H1 (cell line): ENCODE results near the gene COL16A1. TPM values are rescaled to one million over a fixed set of nuclear protein-coding genes. Genes with fewer than 3 reads are reported as not detected.
A peak's percentile ranks its signal among the peaks of the same experiment; 100 is the strongest.

Experiments used
- EZH2 ChIP-seq: fragments of 200-600 bp; sonication (generic); IDR thresholded peaks from 2 replicates; pipeline ENCODE4 v1.7.1; 2012; ENCODE audit warnings: low read depth, mild to moderate bottlenecking, moderate library complexity, low read length, inconsistent platforms; ENCODE audit not compliant: severe bottlenecking
- POLR2A ChIP-seq, 2 experiments: IDR thresholded peaks; 1 replicate in 1 of 2; 2 replicates in 1 of 2; pipeline ENCODE4 v1.6.1; 2011; ENCODE audit warnings: low read depth in 2 of 2, low read length in 2 of 2, mild to moderate bottlenecking in 2 of 2; ENCODE audit errors: control extremely low read depth in 1 of 2
- SP1 ChIP-seq: IDR thresholded peaks from 2 replicates; pipeline ENCODE4 v1.6.1; 2011; ENCODE audit warnings: low read depth, low read length
- TAF7 ChIP-seq: optimal IDR thresholded peaks from 2 replicates; pipeline ENCODE3; 2011; ENCODE audit warnings: low read depth, mild to moderate bottlenecking, inconsistent platforms, low read length, moderate library complexity, borderline replicate concordance
- YY1 ChIP-seq: IDR thresholded peaks from 2 replicates; pipeline ENCODE4 v1.6.1; 2011; ENCODE audit warnings: low read depth, mild to moderate bottlenecking, low read length
- polyA plus RNA-seq, 7 experiments: library from polyadenylated mRNA; depleted of rRNA in 3 of 7; stranded (reverse) in 5 of 7; unstranded in 2 of 7; fragments of >200 nt in 5 of 7; fragments of 200-250 nt in 2 of 7; gene quantifications; 1 replicate in 5 of 7; 2 replicates in 1 of 7; 4 replicates in 1 of 7; pipeline versions ENCODE4 v1.2.1 to v1.2.3, GENCODE V29; 2011 to 2013; ENCODE audit warnings: missing spikeins in 2 of 7, mixed read lengths in 2 of 7
- total RNA-seq: library from RNA; stranded (reverse); fragmentation: NEBNext Ultra II Directional; extraction: Animal tissue kit (Norgen Biotek cat#: 25700); gene quantifications from 2 replicates; pipeline ENCODE4 v1.2.1, GENCODE V29; 2021
- TF ChIP-seq, protein P1 (sequence below): fragments of 300-600 bp; sonication (generic); IDR thresholded peaks from 2 replicates; pipeline ENCODE4 v1.7.1; 2012; ENCODE audit warnings: low read length, moderate library complexity, mild to moderate bottlenecking, inconsistent platforms; ENCODE audit not compliant: insufficient replicate concordance
- TF ChIP-seq, protein P2 (sequence below), 3 experiments: IDR thresholded peaks; 1 replicate in 2 of 3; 2 replicates in 1 of 3; pipeline versions ENCODE4 v1.5.1 to v1.6.1; 2011; ENCODE audit warnings: low read length in 3 of 3, mild to moderate bottlenecking in 3 of 3, inconsistent platforms in 2 of 3, low read depth in 1 of 3, moderate library complexity in 1 of 3; ENCODE audit not compliant: insufficient read depth in 1 of 3; ENCODE audit errors: control extremely low read depth in 1 of 3

Gene COL16A1
- total and polyA plus RNA-seq, 2 of the 8 experiments (the other 6 are each of a cell fraction or from before 2014, with no cell fraction given) = 2.0 to 10.5 TPM

DNA sequence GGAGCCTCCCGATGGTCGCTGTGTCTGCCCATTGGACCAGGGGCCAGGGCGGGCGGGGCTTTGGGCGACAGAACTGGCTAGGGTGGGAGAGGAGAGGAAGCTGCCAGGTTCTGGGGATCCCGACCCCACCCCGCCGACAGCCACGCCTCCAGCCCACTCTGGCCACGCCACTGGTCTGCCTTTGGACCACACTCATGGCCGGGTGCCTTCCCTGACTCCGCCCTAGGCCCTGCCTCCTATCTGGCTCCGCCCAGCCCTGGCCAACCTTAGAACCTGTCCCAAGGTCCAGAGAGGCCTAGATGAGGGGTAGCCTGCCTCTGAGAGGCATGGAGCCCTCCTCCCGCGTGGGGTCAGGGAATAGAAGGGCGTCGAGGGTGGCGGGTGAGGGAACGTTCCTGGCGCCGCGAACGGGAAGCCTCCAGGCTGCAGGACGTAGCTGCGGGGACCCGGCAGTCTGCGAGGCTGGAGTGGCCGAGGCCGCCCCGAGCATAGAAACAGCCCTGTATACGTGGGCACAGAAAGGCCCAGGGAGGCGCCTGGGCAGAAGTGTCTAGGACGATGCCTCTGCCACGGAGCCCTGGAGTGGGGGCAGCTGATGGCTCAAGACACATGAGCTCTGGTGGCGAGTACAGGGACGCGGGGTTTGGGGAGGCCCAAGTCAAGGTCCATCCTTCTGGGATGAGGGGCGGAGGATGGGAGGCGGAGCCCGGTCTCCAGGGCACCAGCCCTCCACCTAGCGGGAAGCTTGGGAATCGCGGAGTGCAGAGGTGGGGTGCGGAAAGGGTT, 11.5 kb upstream of the COL16A1 start (continued):
- TF ChIP-seq, protein P1, sequence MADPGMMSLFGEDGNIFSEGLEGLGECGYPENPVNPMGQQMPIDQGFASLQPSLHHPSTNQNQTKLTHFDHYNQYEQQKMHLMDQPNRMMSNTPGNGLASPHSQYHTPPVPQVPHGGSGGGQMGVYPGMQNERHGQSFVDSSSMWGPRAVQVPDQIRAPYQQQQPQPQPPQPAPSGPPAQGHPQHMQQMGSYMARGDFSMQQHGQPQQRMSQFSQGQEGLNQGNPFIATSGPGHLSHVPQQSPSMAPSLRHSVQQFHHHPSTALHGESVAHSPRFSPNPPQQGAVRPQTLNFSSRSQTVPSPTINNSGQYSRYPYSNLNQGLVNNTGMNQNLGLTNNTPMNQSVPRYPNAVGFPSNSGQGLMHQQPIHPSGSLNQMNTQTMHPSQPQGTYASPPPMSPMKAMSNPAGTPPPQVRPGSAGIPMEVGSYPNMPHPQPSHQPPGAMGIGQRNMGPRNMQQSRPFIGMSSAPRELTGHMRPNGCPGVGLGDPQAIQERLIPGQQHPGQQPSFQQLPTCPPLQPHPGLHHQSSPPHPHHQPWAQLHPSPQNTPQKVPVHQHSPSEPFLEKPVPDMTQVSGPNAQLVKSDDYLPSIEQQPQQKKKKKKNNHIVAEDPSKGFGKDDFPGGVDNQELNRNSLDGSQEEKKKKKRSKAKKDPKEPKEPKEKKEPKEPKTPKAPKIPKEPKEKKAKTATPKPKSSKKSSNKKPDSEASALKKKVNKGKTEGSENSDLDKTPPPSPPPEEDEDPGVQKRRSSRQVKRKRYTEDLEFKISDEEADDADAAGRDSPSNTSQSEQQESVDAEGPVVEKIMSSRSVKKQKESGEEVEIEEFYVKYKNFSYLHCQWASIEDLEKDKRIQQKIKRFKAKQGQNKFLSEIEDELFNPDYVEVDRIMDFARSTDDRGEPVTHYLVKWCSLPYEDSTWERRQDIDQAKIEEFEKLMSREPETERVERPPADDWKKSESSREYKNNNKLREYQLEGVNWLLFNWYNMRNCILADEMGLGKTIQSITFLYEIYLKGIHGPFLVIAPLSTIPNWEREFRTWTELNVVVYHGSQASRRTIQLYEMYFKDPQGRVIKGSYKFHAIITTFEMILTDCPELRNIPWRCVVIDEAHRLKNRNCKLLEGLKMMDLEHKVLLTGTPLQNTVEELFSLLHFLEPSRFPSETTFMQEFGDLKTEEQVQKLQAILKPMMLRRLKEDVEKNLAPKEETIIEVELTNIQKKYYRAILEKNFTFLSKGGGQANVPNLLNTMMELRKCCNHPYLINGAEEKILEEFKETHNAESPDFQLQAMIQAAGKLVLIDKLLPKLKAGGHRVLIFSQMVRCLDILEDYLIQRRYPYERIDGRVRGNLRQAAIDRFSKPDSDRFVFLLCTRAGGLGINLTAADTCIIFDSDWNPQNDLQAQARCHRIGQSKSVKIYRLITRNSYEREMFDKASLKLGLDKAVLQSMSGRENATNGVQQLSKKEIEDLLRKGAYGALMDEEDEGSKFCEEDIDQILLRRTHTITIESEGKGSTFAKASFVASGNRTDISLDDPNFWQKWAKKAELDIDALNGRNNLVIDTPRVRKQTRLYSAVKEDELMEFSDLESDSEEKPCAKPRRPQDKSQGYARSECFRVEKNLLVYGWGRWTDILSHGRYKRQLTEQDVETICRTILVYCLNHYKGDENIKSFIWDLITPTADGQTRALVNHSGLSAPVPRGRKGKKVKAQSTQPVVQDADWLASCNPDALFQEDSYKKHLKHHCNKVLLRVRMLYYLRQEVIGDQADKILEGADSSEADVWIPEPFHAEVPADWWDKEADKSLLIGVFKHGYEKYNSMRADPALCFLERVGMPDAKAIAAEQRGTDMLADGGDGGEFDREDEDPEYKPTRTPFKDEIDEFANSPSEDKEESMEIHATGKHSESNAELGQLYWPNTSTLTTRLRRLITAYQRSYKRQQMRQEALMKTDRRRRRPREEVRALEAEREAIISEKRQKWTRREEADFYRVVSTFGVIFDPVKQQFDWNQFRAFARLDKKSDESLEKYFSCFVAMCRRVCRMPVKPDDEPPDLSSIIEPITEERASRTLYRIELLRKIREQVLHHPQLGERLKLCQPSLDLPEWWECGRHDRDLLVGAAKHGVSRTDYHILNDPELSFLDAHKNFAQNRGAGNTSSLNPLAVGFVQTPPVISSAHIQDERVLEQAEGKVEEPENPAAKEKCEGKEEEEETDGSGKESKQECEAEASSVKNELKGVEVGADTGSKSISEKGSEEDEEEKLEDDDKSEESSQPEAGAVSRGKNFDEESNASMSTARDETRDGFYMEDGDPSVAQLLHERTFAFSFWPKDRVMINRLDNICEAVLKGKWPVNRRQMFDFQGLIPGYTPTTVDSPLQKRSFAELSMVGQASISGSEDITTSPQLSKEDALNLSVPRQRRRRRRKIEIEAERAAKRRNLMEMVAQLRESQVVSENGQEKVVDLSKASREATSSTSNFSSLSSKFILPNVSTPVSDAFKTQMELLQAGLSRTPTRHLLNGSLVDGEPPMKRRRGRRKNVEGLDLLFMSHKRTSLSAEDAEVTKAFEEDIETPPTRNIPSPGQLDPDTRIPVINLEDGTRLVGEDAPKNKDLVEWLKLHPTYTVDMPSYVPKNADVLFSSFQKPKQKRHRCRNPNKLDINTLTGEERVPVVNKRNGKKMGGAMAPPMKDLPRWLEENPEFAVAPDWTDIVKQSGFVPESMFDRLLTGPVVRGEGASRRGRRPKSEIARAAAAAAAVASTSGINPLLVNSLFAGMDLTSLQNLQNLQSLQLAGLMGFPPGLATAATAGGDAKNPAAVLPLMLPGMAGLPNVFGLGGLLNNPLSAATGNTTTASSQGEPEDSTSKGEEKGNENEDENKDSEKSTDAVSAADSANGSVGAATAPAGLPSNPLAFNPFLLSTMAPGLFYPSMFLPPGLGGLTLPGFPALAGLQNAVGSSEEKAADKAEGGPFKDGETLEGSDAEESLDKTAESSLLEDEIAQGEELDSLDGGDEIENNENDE = no peak
- TF ChIP-seq, protein P2, sequence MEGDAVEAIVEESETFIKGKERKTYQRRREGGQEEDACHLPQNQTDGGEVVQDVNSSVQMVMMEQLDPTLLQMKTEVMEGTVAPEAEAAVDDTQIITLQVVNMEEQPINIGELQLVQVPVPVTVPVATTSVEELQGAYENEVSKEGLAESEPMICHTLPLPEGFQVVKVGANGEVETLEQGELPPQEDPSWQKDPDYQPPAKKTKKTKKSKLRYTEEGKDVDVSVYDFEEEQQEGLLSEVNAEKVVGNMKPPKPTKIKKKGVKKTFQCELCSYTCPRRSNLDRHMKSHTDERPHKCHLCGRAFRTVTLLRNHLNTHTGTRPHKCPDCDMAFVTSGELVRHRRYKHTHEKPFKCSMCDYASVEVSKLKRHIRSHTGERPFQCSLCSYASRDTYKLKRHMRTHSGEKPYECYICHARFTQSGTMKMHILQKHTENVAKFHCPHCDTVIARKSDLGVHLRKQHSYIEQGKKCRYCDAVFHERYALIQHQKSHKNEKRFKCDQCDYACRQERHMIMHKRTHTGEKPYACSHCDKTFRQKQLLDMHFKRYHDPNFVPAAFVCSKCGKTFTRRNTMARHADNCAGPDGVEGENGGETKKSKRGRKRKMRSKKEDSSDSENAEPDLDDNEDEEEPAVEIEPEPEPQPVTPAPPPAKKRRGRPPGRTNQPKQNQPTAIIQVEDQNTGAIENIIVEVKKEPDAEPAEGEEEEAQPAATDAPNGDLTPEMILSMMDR (IDR thresholded peaks at IDR 0.05; ENCODE audit: control extremely low read depth in 1 of 3, insufficient read depth in 1 of 3, low read depth in 1 of 3, low read length in 3 of 3) = peak; percentile 82 to 92 (median 89)
- TF ChIP-seq YY1 = 0 out of 2 replicates have a peak, but pooled peaks have one; percentile 5
- TF ChIP-seq EZH2 = no peak
- TF ChIP-seq TAF7 = no peak
- 0 out of 3 replicates have a peak, but pooled peaks of 1 of the 2 experiments have one; percentile 8 for TF ChIP-seq POLR2A (IDR thresholded peaks at IDR 0.05; ENCODE audit: control extremely low read depth in 1 of 2, low read depth in 2 of 2, low read length in 2 of 2)
- 0 out of 2 replicates have a peak, but pooled peaks have one; percentile 17 for TF ChIP-seq SP1
